ENCODE results near the gene KATNBL1.

The KATNBL1 gene

GRCh38 chr15:34243226-34243625, 33.3 kb upstream of the KATNBL1 start:
- no peak overlapping the region for H3K4me3 ChIP-seq
- H3K27ac ChIP-seq: no peak overlapping the region
- no peak for TF ChIP-seq CTCF (IDR thresholded peaks at IDR 0.05)
- DNase-seq (ENCODE audit: low spot score): no peak

GRCh38 chr15:34242331-34242710, 32.4 kb upstream of the KATNBL1 start:
- no peak for TF ChIP-seq CTCF (IDR thresholded peaks at IDR 0.05)
- Histone ChIP-seq H3K27ac (no peak overlapping the region), H3K4me3 (no peak overlapping the region)
- DNase-seq (ENCODE audit: low spot score): no peak

- DNase-seq (ENCODE audit: low spot score): no peak
- no peak overlapping the region for H3K4me3 ChIP-seq
- peak; percentile 45 for TF ChIP-seq CTCF (IDR thresholded peaks at IDR 0.05)
- no peak overlapping the region for H3K27ac ChIP-seq
These were observed 31.8 kb upstream of the KATNBL1 start for GRCh38 chr15:34241376-34242330.

- TF ChIP-seq CTCF (IDR thresholded peaks at IDR 0.05): no peak
- DNase-seq (ENCODE audit: low spot score): no peak
- H3K27ac ChIP-seq: no peak overlapping the region
- H3K4me3 ChIP-seq: no peak overlapping the region
These were observed 30.6 kb upstream of the KATNBL1 start for GRCh38 chr15:34240537-34240936.

GRCh38 chr15:34239151-34239808, 29.4 kb upstream of the KATNBL1 start:
- DNase-seq (ENCODE audit: low spot score): no peak
- TF ChIP-seq CTCF (IDR thresholded peaks at IDR 0.05): no peak
- no peak overlapping the region for H3K27ac ChIP-seq
- H3K4me3 ChIP-seq: no peak overlapping the region

- no peak for DNase-seq (ENCODE audit: low spot score)
- no peak for TF ChIP-seq CTCF (IDR thresholded peaks at IDR 0.05)
- Histone ChIP-seq H3K27ac (no peak overlapping the region), H3K4me3 (no peak overlapping the region)
These were observed 23.7 kb upstream of the KATNBL1 start for GRCh38 chr15:34233614-34234013.

All from coronary artery (tissue), 2 donors.